ENCODE measurements around the gene SLC24A3. TPM values are rescaled to one million over a fixed set of nuclear protein-coding genes. Genes with fewer than 3 reads are reported as not detected.

The SLC24A3 gene
- total and polyA plus RNA-seq, 2 experiments from 2014 or later: 0.48 to 1.7 TPM

- TF ChIP-seq EZH2phosphoT487 (IDR thresholded peaks at IDR 0.05; ENCODE audit: low read depth, severe bottlenecking, unreplicated experiment) (no peak), CTCF (IDR thresholded peaks at IDR 0.05; ENCODE audit: poor library complexity) (no peak), EZH2 (IDR thresholded peaks at IDR 0.05; ENCODE audit: borderline replicate concordance) (no peak)
- Histone ChIP-seq H3K9me3 (ENCODE audit: low read depth) (no peaks in the 10 kb centered on the region), H3K79me2 (no peaks in the 10 kb centered on the region), H3K27ac (no peak overlapping the region), H4K20me1 (ENCODE audit: insufficient read depth, poor library complexity, severe bottlenecking) (no peaks in the 10 kb centered on the region), H3K4me2 (no peak overlapping the region), H3K27me3 (no peaks in the 10 kb centered on the region), H3K9me2 (replicated peaks; ENCODE audit: insufficient read depth) (no peaks in the 10 kb centered on the region), H3K4me1 (ENCODE audit: insufficient read depth) (no peaks in the 10 kb centered on the region), H3K4me3 (no peak overlapping the region), H2AFZ (no peak overlapping the region), H3K36me3 (replicated peaks; ENCODE audit: insufficient read depth, low read depth) (no peaks in the 10 kb centered on the region)
- 94% methylated on average over 2 of the region's 2 CpGs for WGBS (ENCODE audit: low lambda C conversion rate, missing lambda C conversion rate)
- DNase-seq (ENCODE audit: low spot score): no peak
These were observed 226.0 kb downstream of the SLC24A3 start for GRCh38 chr20:19438488-19438887.

GRCh38 chr20:19440660-19441527 lies 228.5 kb downstream of the SLC24A3 start:
- Histone ChIP-seq H2AFZ (no peak overlapping the region), H3K27me3 (no peaks in the 10 kb centered on the region), H3K36me3 (replicated peaks; ENCODE audit: insufficient read depth, low read depth) (no peaks in the 10 kb centered on the region), H4K20me1 (ENCODE audit: insufficient read depth, poor library complexity, severe bottlenecking) (no peaks in the 10 kb centered on the region), H3K4me3 (no peak overlapping the region), H3K4me1 (ENCODE audit: insufficient read depth) (no peaks in the 10 kb centered on the region), H3K79me2 (no peaks in the 10 kb centered on the region), H3K9me3 (ENCODE audit: low read depth) (no peaks in the 10 kb centered on the region), H3K9me2 (replicated peaks; ENCODE audit: insufficient read depth) (no peaks in the 10 kb centered on the region), H3K4me2 (no peak overlapping the region), H3K27ac (no peak overlapping the region)
- TF ChIP-seq CTCF (IDR thresholded peaks at IDR 0.05; ENCODE audit: poor library complexity): no peak
- TF ChIP-seq EZH2phosphoT487 (IDR thresholded peaks at IDR 0.05; ENCODE audit: low read depth, severe bottlenecking, unreplicated experiment): no peak
- WGBS (ENCODE audit: low lambda C conversion rate, missing lambda C conversion rate): 77% methylated on average over 14 of the region's 14 CpGs
- no peak for DNase-seq (ENCODE audit: low spot score)

- H3K4me3 ChIP-seq: no peak overlapping the region
- H3K4me1 ChIP-seq (ENCODE audit: insufficient read depth): no peaks in the 10 kb centered on the region
- H3K27me3 ChIP-seq: no peaks in the 10 kb centered on the region
- no peaks in the 10 kb centered on the region for H3K9me2 ChIP-seq (replicated peaks; ENCODE audit: insufficient read depth)
- no peak overlapping the region for H3K27ac ChIP-seq
- no peak for DNase-seq (ENCODE audit: low spot score)
- H2AFZ ChIP-seq: no peak overlapping the region
- H3K4me2 ChIP-seq: no peak overlapping the region
- H3K79me2 ChIP-seq: no peaks in the 10 kb centered on the region
- H3K9me3 ChIP-seq (ENCODE audit: low read depth): no peaks in the 10 kb centered on the region
- TF ChIP-seq EZH2 (IDR thresholded peaks at IDR 0.05; ENCODE audit: borderline replicate concordance) (no peak), CTCF (IDR thresholded peaks at IDR 0.05; ENCODE audit: poor library complexity) (no peak), EZH2phosphoT487 (IDR thresholded peaks at IDR 0.05; ENCODE audit: low read depth, severe bottlenecking, unreplicated experiment) (no peak)
- no peaks in the 10 kb centered on the region for H4K20me1 ChIP-seq (ENCODE audit: insufficient read depth, poor library complexity, severe bottlenecking)
- WGBS (ENCODE audit: low lambda C conversion rate, missing lambda C conversion rate): 88% methylated on average over 4 of the region's 4 CpGs
- H3K36me3 ChIP-seq (replicated peaks; ENCODE audit: insufficient read depth, low read depth): no peaks in the 10 kb centered on the region
These were observed 233.8 kb downstream of the SLC24A3 start for GRCh38 chr20:19446246-19446645.
